GM12878 (cell line): Measurements from ENCODE around the gene FARS2. TPM values are rescaled to one million over a fixed set of nuclear protein-coding genes. Genes with fewer than 3 reads are reported as not detected.

ENCODE experiments used
- ATAC-seq: fragments of 200-7000 bp; cut with Tn5 transposase; 3 replicates; pipeline ENCODE4 v1.9.1; 2020; ENCODE audit warnings: mild to moderate bottlenecking, moderate library complexity
- BruUV-seq: library from RNA; stranded (reverse); fragments of 400-500 nt; replicated peaks from 2 replicates; lab custom pipeline; 2021; lab: Mats Ljungman, UMichigan
- CTCF ChIA-PET: fragments of 300-600 bp; sonication (Branson Sonifier 250); formaldehyde crosslinking; extraction: SDS; loops from one replicate; lab custom pipeline; 2021; ENCODE audit warnings: inconsistent platforms; lab: Yijun Ruan, JAX
- POLR2A ChIA-PET: fragments of 350-600 bp; formaldehyde crosslinking; extraction: SDS; loops from one replicate; lab custom pipeline; 2021; ENCODE audit warnings: inconsistent platforms; lab: Charles Lee
- RAD21 ChIA-PET: fragments of 300-600 bp; sonication (Branson Sonifier 250); formaldehyde crosslinking; loops from one replicate; lab custom pipeline; 2023; ENCODE audit warnings: antibody characterized with exemption; ENCODE audit not compliant: unreplicated experiment; lab: Charles Lee
- SMC1A ChIA-PET: fragments of 300-600 bp; sonication (Branson Sonifier 250); formaldehyde crosslinking; loops from one replicate; lab custom pipeline; 2023; ENCODE audit not compliant: unreplicated experiment, uncharacterized antibody; lab: Charles Lee
- DNase-seq: peaks from one replicate; pipeline ENCODE4 v3.0.0-alpha.2; 2011; ENCODE audit warnings: low read depth, low spot score
- FAIRE-seq: peaks from 3 replicates; lab custom pipeline; 2011; peaks lifted over from hg19 to GRCh38; lab: Jason Lieb, UNC
- H2AFZ ChIP-seq: 2 replicates; pipeline ENCODE4 v1.6.0; 2011; ENCODE audit warnings: low read depth, low read length, control low read depth; ENCODE audit not compliant: control insufficient read depth
- H3K27ac ChIP-seq: 2 replicates; pipeline ENCODE4 v1.5.1; 2011; ENCODE audit warnings: control low read depth; ENCODE audit not compliant: control insufficient read depth, insufficient read depth
- H3K27me3 ChIP-seq, 2 experiments: replicated peaks in 1 of 2; 2 replicates each; pipeline versions ENCODE4 v1.6.0 to v1.6.1; 2011; ENCODE audit warnings: low read length in 1 of 2; ENCODE audit not compliant: control insufficient read depth in 2 of 2, insufficient read depth in 2 of 2
- H3K36me3 ChIP-seq, 2 experiments: 2 replicates each; pipeline ENCODE4 v1.5.1; 2011; ENCODE audit warnings: low read length in 1 of 2; ENCODE audit not compliant: control insufficient read depth in 2 of 2, insufficient read depth in 2 of 2
- H3K4me1 ChIP-seq: 2 replicates; pipeline ENCODE4 v1.6.1; 2011; ENCODE audit warnings: mild to moderate bottlenecking, low read length, moderate library complexity, mixed read lengths; ENCODE audit not compliant: control insufficient read depth, insufficient read depth
- H3K4me2 ChIP-seq: 2 replicates; pipeline ENCODE4 v1.6.0; 2011; ENCODE audit warnings: control low read depth; ENCODE audit not compliant: control insufficient read depth, insufficient read depth
- H3K4me3 ChIP-seq: fragments of 200-600 bp; sonication (generic); 2 replicates; pipeline ENCODE4 v1.5.1; 2016
- H3K79me2 ChIP-seq: 2 replicates; pipeline ENCODE4 v1.6.0; 2011; ENCODE audit warnings: low read length; ENCODE audit not compliant: control insufficient read depth, insufficient read depth
- H3K9ac ChIP-seq: 2 replicates; pipeline ENCODE4 v1.8.0; 2011; ENCODE audit warnings: low read length, control low read depth, mixed read lengths; ENCODE audit not compliant: control insufficient read depth, insufficient read depth
- H3K9me3 ChIP-seq: replicated peaks from 3 replicates; pipeline ENCODE4 v1.5.1; 2011; ENCODE audit warnings: mild to moderate bottlenecking, low read length; ENCODE audit not compliant: control insufficient read depth, insufficient read depth
- H4K20me1 ChIP-seq: 2 replicates; pipeline ENCODE4 v1.6.0; 2011; ENCODE audit not compliant: control insufficient read depth, insufficient read depth
- NBN ChIP-seq: fragments of 450-650 bp; IDR thresholded peaks from 2 replicates; pipeline ENCODE4 v1.6.1; 2016
- NRF1 ChIP-seq: conservative IDR thresholded peaks from 2 replicates; pipeline ENCODE4 v1.6.1; 2011; ENCODE audit warnings: mild to moderate bottlenecking, low read depth, low read length, improper control_type of control experiment
- RBBP5 ChIP-seq: fragments of 200-600 bp; sonication (generic); conservative IDR thresholded peaks from 2 replicates; pipeline ENCODE4 v1.6.1; 2016
- ZSCAN29 ChIP-seq: fragments of 450-650 bp; IDR thresholded peaks from 2 replicates; pipeline ENCODE4 v1.6.1; 2017; ENCODE audit warnings: mild to moderate bottlenecking, moderate library complexity
- WGBS: methylation state at CpG from one replicate; pipeline ENCODE4 v1.1.6; 2016; ENCODE audit warnings: low lambda C conversion rate; ENCODE audit not compliant: insufficient replicate concordance, insufficient coverage; ENCODE audit errors: missing lambda C conversion rate; 5-methylcytosine and 5-hydroxymethylcytosine counted together
- in situ Hi-C: fragments of 300-500 bp; cut with MboI; formaldehyde crosslinking; loops from 9 replicates; pipeline ENCODE4 v1.14.3; 2018; ENCODE audit warnings: mixed read lengths
- intact Hi-C: fragments of 100-400 bp; cut with micrococcal nuclease; formaldehyde crosslinking; loops from one replicate; pipeline ENCODE4 v1.14.2; 2022; ENCODE audit not compliant: unreplicated experiment
- polyA plus RNA-seq, 11 experiments: library from polyadenylated mRNA; depleted of rRNA in 4 of 11; unstranded in 6 of 11; stranded (reverse) in 5 of 11; fragments of >200 nt; fragmentation: Nextera tagmentation in 4 of 11; fragmentation: Illumina TruSeq in 1 of 11; extraction: Ambion mirVana in 4 of 11; extraction: Trizol in 1 of 11; gene quantifications; 1 replicate in 1 of 11; 2 replicates in 10 of 11; pipeline versions ENCODE4 v1.2.1 to v1.2.3, GENCODE V29; 2011 to 2016; ENCODE audit warnings: inconsistent platforms in 2 of 11, missing spikeins in 2 of 11, low read depth in 1 of 11
- total RNA-seq, 4 experiments: library from RNA; depleted of rRNA in 3 of 4; stranded (reverse); fragments of >200 nt in 3 of 4; fragmentation: Illumina TruSeq in 1 of 4; extraction: Trizol in 1 of 4; gene quantifications; 2 replicates each; pipeline versions ENCODE4 v1.2.1 to v1.2.3, GENCODE V29; 2013 to 2021
- TF ChIP-seq, protein P1 (sequence below): fragments of 150-350 bp; IDR thresholded peaks from 2 replicates; pipeline ENCODE4 v1.6.1; 2014; ENCODE audit warnings: mild to moderate bottlenecking, low read depth, low read length

The FARS2 gene
- total and polyA plus RNA-seq, 10 of the 15 experiments (the other 5 are each of a cell fraction or from before 2014, with no cell fraction given), result 16.8 to 46.7 (median 25.6) TPM

DNA sequence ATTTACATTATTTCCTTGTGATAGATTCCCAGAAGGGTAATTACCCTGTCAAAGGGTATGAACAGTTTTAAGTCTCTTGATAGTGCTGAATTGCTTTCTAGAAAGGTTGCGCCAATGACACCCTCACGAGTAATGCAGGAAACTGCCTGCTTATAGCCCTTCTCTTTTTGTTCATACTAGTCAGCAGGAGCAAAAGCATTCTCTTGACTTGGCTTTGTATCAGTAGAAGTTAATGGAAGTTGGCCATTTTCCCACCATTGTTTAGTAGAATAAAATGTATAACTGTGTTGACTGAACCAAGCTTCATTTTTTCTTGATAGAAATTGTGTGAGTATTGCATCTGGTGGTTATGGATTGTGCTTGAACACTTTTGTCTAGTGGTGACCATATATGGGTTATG lies 100.1 kb downstream of the FARS2 start:
- intact Hi-C loops, result no loop called here
- ATAC-seq (no peak), FAIRE-seq (peak; percentile 75)
- BruUV-seq, result no TSS peak
- Histone ChIP-seq H3K9me3 (no peaks in the 10 kb centered on the region), H4K20me1 (no peaks in the 10 kb centered on the region), H2AFZ (no peak overlapping the region), H3K4me1 (no peaks in the 10 kb centered on the region), H3K79me2 (no peaks in the 10 kb centered on the region), H3K27ac (no peak overlapping the region), H3K4me3 (no peak overlapping the region), H3K27me3 (no peaks in the 10 kb centered on the region), H3K4me2 (no peak overlapping the region)
- ChIA-PET POLR2A (no interaction called here), RAD21 (no interaction called here), CTCF (no interaction called here)
- in situ Hi-C loops, result no loop called here
- TF ChIP-seq NRF1 (no peak), RBBP5 (no peak), NBN (no peak), ZSCAN29 (no peak)
- TF ChIP-seq, protein P1, sequence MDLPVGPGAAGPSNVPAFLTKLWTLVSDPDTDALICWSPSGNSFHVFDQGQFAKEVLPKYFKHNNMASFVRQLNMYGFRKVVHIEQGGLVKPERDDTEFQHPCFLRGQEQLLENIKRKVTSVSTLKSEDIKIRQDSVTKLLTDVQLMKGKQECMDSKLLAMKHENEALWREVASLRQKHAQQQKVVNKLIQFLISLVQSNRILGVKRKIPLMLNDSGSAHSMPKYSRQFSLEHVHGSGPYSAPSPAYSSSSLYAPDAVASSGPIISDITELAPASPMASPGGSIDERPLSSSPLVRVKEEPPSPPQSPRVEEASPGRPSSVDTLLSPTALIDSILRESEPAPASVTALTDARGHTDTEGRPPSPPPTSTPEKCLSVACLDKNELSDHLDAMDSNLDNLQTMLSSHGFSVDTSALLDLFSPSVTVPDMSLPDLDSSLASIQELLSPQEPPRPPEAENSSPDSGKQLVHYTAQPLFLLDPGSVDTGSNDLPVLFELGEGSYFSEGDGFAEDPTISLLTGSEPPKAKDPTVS, result no peak
- TF ChIP-seq, all 136 proteins: peak for 0
- no peaks in the 10 kb centered on the region for H3K36me3 ChIP-seq
- H3K9ac ChIP-seq, result no peak overlapping the region
- DNase-seq, result no peak
- 100% methylated on average over 2 of the region's 2 CpGs for WGBS
- SMC1A ChIA-PET, result no interaction called here
